Middle frontal gyrus (tissue), 1 donor: ENCODE data around the gene TOP2B.

ENCODE experiments used
- DNase-seq: peaks from one replicate; pipeline ENCODE4 v3.0.0-alpha.2; 2015; ENCODE audit warnings: low spot score; ENCODE audit errors: extremely low spot score

The TOP2B gene

DNA sequence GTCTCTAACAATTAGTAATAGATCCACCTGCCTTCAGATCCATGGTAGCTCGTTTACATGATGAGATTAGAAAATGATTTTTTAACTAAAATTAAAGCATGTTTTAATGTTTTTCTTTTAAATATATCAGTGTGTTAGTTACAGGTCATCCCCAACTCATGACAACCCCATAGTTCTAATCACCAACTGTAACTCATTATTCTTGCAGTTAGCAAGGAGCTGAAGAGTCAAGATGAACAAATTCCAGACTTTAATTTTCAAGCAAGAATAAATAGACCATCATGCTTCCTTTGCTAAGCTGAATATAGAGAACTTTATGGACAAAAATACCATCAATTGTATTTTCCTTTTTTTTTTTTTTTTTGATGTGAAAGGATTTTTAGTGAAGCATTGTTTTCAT is 101.1 kb downstream of the TOP2B start:
- no peak for DNase-seq

GRCh38 chr3:25558796-25559195 is 105.9 kb downstream of the TOP2B start:
- no peak for DNase-seq

DNA sequence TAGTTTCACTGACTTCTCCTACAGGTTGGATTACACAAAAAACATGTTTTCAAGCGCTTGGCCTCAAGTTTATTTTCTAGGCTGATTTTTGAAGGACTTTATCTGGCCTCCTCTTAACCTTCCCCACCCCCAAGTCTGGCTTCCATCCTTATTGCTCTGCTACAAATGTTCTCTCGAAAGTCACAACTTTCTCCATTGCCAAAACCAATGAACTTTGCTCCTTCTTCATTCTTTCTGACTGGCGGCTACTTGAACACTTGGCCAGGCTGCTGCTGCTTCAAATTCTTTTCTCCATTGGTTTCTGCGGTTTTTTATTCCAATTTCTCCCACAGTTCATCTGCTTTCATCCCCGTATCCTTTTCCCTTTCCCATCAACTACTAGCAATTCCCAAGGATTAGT is 106.6 kb downstream of the TOP2B start:
- DNase-seq: no peak

GRCh38 chr3:25557694-25558093 is 107.0 kb downstream of the TOP2B start:
- DNase-seq: no peak

DNA sequence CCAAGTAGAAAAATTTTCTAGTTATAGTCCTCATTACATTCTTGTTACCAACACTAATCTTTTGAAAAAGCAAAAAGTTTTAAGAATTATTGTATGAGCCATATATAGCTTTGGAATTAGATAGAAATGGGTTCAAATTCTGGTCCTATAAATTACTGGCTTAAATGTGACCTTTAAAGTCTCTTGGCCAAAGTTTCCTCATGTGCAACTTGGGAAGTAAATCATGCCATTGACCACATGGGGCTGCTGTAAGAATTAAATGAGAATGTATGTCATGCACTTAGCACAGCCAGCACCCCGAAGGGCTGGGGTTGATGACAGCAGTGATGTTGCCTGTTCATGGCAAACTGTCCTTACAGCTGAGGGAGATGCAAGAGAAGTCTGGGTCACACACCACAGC is 108.3 kb downstream of the TOP2B start:
- DNase-seq: no peak

DNA sequence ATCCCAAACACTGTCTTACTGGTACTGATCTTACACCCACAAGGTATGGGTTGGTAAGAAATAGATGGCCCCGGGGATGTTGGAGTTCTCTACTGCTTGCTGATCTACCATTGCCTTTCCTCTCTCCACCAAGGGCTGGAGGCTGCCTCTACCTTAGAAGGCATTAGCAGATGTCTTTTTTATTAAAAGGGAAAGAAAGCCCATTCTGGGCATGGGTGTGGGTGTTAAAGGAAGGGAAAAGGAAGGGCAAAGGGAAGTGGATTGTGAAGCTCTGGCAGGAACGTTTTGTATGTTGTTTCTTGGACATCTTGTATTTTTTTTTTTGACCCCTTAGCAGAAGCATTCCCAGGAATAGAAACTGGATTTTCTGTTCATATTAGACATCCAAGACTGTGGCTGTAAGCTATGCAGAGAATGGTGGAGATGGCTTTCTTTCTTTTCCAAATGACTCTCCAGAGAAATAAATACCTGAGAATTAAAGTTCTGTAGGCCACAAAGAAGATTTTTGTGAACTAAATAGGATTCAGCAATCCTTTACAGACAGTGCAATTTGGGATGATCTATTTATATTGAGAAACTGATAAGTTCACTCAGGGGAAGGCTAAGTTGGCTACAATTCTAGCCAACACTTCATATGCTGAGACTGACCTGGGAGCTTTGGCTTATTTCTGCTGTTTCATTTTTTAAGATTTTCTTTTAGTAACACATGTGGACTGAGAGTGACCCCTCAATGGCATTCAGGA is 108.8 kb downstream of the TOP2B start:
- no peak for DNase-seq

DNA sequence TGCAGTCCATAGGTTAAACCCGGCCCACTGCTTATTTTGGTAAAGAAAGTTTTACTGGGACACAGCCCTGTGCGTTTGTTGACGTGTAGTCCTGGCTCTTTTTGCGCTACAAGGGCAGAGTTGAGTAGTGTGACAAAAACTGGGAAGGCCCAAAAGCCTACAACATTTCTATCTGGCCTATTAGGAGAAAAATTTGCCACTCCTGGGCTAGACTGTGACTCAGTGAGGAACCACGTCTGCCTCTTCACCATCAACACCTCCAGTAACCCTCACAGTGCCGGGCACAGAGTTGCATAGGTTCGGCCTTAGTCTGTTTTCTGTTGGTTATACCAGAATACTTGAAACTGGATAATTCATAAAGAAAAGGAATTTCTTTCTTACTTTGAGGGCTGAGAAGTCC is 110.3 kb downstream of the TOP2B start:
- DNase-seq: no peak

GRCh38 chr3:25552251-25552650 is 112.5 kb downstream of the TOP2B start:
- DNase-seq: no peak

GRCh38 chr3:25548836-25549235 is 115.9 kb downstream of the TOP2B start:
- no peak for DNase-seq

DNA sequence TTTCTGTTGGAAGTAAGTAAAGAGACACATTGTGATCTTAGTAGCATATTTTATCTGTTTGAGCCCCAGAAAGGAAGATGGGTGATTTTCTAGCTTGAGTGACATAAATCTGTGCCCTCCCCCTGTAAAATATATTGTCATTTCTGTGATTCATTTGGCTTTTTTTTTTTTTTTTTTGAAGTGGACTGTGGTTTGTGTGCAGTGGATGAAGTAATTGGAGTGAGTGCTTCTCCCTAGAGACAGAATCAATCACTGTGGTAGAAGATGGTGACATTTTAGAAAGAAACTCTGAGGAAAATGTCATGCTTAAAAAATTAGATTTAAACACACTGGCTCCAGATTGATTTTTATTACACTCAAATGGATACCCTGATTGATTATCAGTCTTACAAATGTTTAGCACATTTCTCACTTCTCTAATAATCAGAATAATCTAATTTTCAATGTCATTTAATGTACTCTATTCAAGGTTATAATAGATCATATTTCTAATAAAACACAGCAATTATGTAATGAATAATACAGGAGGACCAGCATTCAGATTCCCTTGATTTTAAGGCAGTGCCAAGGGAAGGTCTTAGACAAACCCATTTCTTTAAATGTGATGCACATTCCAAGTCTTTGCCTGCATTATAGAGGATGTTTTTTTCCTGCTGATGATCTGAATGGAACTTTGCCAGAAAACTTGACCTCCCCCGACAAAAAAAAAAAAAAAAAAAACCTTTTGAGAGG is 116.6 kb downstream of the TOP2B start:
- DNase-seq: no peak
